ENCODE data around the gene RMDN2. TPM values are rescaled to one million over a fixed set of nuclear protein-coding genes. Genes with fewer than 3 reads are reported as not detected.
"Not testable (repeated sequence)": the region's sequence is repeated elsewhere in the genome, so short reads cannot be mapped to it uniquely, and the experiment has no call there.

RMDN2 gene
- polyA plus RNA-seq, 1 donor (not counting 4 experiments of a cell fraction or from before 2014, with no cell fraction given) = 9.3 TPM

DNA sequence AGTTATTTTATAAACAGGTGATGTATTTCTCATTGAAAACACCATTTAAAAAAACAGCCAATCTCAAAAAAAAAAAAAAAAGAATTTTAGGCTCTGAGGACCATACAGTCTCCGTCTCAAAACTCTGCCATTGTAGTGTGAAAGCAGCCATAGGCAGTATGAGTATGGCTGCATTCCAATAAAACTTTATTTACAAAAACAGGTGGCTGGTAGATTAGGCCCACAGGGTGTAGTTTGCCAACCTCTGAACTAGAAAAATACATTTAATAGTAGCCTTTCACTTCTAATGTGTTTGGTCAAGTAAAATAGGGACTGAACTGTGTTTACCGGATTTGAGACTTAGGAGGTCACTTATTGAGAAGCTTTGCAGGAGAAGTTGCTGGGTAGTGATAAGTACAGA lies 19.2 kb downstream of the RMDN2 start:
- dilution Hi-C loops (cut with MboI; ENCODE audit: extremely low pct_ligation_motif_present, low sequenced_read_pairs) = no loop called here
- no peak overlapping the region for H3K4me3 ChIP-seq (ENCODE audit: control insufficient read depth in 2 of 3, extremely low read depth in 1 of 3, insufficient read depth in 2 of 3, low read depth in 1 of 3, low read length in 3 of 3)
- TF ChIP-seq, protein P1, sequence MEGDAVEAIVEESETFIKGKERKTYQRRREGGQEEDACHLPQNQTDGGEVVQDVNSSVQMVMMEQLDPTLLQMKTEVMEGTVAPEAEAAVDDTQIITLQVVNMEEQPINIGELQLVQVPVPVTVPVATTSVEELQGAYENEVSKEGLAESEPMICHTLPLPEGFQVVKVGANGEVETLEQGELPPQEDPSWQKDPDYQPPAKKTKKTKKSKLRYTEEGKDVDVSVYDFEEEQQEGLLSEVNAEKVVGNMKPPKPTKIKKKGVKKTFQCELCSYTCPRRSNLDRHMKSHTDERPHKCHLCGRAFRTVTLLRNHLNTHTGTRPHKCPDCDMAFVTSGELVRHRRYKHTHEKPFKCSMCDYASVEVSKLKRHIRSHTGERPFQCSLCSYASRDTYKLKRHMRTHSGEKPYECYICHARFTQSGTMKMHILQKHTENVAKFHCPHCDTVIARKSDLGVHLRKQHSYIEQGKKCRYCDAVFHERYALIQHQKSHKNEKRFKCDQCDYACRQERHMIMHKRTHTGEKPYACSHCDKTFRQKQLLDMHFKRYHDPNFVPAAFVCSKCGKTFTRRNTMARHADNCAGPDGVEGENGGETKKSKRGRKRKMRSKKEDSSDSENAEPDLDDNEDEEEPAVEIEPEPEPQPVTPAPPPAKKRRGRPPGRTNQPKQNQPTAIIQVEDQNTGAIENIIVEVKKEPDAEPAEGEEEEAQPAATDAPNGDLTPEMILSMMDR (optimal IDR thresholded peaks at IDR 0.05 in 1 of 3, IDR thresholded peaks at IDR 0.05 in 1 of 3, conservative IDR thresholded peaks at IDR 0.05 in 1 of 3; ENCODE audit: extremely low read depth in 1 of 3, insufficient read depth in 2 of 3, low read length in 3 of 3) = no peak
- no peak for TF ChIP-seq EZH2 (IDR thresholded peaks at IDR 0.05; ENCODE audit: low read length)
- no peak overlapping the region for H3K9ac ChIP-seq (ENCODE audit: control insufficient read depth, extremely low read depth, insufficient read depth, low read length)
- no peaks in the 10 kb centered on the region for H3K36me3 ChIP-seq (ENCODE audit: control insufficient read depth in 2 of 2, extremely low read depth in 1 of 2, insufficient read depth in 2 of 2, low read length in 2 of 2)
- FAIRE-seq (no peak), DNase-seq (ENCODE audit: low read depth, low spot score) (no peak)
- no peak overlapping the region for H2AFZ ChIP-seq (ENCODE audit: control insufficient read depth, low read length)
- H3K27ac ChIP-seq (ENCODE audit: control insufficient read depth, insufficient read depth, low read length) = no peak overlapping the region
- no peaks in the 10 kb centered on the region for H3K9me3 ChIP-seq (ENCODE audit: control insufficient read depth, low read depth, low read length)
- H3K4me1 ChIP-seq (ENCODE audit: control insufficient read depth, extremely low read depth, insufficient read depth, low read length) = no peaks in the 10 kb centered on the region
- H3K9me1 ChIP-seq (ENCODE audit: control insufficient read depth, extremely low read depth, insufficient read depth, low read length) = no peaks in the 10 kb centered on the region
- H3K4me2 ChIP-seq (ENCODE audit: control insufficient read depth, extremely low read depth, insufficient read depth, low read depth, low read length) = no peak overlapping the region
- no peaks in the 10 kb centered on the region for H3K79me2 ChIP-seq (ENCODE audit: control insufficient read depth, insufficient read depth, low read length)
- no peaks in the 10 kb centered on the region for H3K27me3 ChIP-seq (ENCODE audit: control insufficient read depth, extremely low read depth, insufficient read depth, low read length)
- no peaks in the 10 kb centered on the region for H4K20me1 ChIP-seq (ENCODE audit: control insufficient read depth, extremely low read depth, insufficient read depth, low read length)

DNA sequence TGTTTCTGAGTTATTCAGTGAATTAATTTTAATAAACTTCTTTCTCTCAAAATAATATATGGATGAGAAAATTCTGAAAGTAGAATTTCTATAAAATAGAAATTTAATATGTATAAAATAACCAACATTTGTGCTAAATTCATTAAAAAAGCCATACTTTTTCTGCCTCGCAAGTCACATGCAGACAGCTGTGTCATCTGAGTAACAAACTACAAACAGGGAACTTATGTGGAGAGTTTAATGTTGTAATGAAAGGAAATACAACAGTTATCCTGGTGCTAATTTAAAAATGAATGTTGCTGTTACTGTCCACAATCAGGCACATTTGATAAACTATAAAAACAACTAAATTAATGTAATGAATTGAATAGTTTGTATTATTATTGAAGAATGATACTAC lies 22.2 kb downstream of the RMDN2 start:
- no peak overlapping the region for H3K4me2 ChIP-seq (ENCODE audit: control insufficient read depth, extremely low read depth, insufficient read depth, low read depth, low read length)
- no peak overlapping the region for H2AFZ ChIP-seq (ENCODE audit: control insufficient read depth, low read length)
- FAIRE-seq (no peak), DNase-seq (ENCODE audit: low read depth, low spot score) (no peak)
- H3K9me1 ChIP-seq (ENCODE audit: control insufficient read depth, extremely low read depth, insufficient read depth, low read length) = no peaks in the 10 kb centered on the region
- H3K4me1 ChIP-seq (ENCODE audit: control insufficient read depth, extremely low read depth, insufficient read depth, low read length) = no peaks in the 10 kb centered on the region
- H3K4me3 ChIP-seq (ENCODE audit: control insufficient read depth in 2 of 3, extremely low read depth in 1 of 3, insufficient read depth in 2 of 3, low read depth in 1 of 3, low read length in 3 of 3) = no peak overlapping the region
- no peak overlapping the region for H3K27ac ChIP-seq (ENCODE audit: control insufficient read depth, insufficient read depth, low read length)
- H3K79me2 ChIP-seq (ENCODE audit: control insufficient read depth, insufficient read depth, low read length) = no peaks in the 10 kb centered on the region
- dilution Hi-C loops (cut with MboI; ENCODE audit: extremely low pct_ligation_motif_present, low sequenced_read_pairs) = no loop called here
- no peaks in the 10 kb centered on the region for H3K27me3 ChIP-seq (ENCODE audit: control insufficient read depth, extremely low read depth, insufficient read depth, low read length)
- no peaks in the 10 kb centered on the region for H4K20me1 ChIP-seq (ENCODE audit: control insufficient read depth, extremely low read depth, insufficient read depth, low read length)
- H3K36me3 ChIP-seq (ENCODE audit: control insufficient read depth in 2 of 2, extremely low read depth in 1 of 2, insufficient read depth in 2 of 2, low read length in 2 of 2) = no peaks in the 10 kb centered on the region
- no peaks in the 10 kb centered on the region for H3K9me3 ChIP-seq (ENCODE audit: control insufficient read depth, low read depth, low read length)
- H3K9ac ChIP-seq (ENCODE audit: control insufficient read depth, extremely low read depth, insufficient read depth, low read length) = no peak overlapping the region
- TF ChIP-seq, protein P1 (optimal IDR thresholded peaks at IDR 0.05 in 1 of 3, IDR thresholded peaks at IDR 0.05 in 1 of 3, conservative IDR thresholded peaks at IDR 0.05 in 1 of 3; ENCODE audit: extremely low read depth in 1 of 3, insufficient read depth in 2 of 3, low read length in 3 of 3) = no peak
- TF ChIP-seq EZH2 (IDR thresholded peaks at IDR 0.05; ENCODE audit: low read length) = no peak

DNA sequence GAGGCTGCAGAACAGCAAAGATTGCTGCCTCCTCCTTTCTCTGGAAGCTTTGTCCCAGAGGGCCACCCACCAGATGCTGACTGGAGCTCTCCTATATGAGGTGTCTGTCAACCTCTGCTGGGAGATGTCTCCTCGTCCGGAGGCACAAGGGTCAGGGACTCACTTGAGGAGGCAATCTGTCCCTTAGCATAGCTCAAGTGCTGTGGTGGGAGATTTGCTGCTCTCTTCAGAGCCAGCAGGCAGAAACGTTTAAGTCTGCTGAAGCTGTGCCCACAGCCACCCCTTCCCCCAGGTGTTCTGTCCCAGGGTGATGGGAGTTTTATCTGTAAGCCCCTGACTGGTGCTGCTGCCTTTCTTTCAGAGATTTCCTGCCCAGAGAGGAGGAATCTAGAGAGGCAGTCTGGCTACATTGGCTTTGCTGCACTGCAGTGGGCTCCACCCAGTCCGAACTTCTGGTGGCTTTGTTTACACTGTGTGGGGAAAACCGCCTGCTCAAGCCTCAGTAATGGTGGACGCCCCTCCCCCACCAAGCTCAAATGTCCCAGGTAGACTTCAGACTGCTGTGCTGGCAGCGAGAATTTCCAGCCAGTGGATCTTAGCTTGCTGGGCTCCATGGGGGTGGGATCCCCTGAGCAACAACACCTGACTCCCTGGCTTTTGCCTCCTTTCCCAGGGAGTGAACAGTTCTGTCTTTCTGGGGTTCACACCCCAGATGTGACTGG lies 37.1 kb downstream of the RMDN2 start:
- H3K27ac ChIP-seq (ENCODE audit: control insufficient read depth, insufficient read depth, low read length); H4K20me1 ChIP-seq (ENCODE audit: control insufficient read depth, extremely low read depth, insufficient read depth, low read length); H3K27me3 ChIP-seq (ENCODE audit: control insufficient read depth, extremely low read depth, insufficient read depth, low read length); H3K36me3 ChIP-seq (ENCODE audit: control insufficient read depth in 2 of 2, extremely low read depth in 1 of 2, insufficient read depth in 2 of 2, low read length in 2 of 2); H3K9ac ChIP-seq (ENCODE audit: control insufficient read depth, extremely low read depth, insufficient read depth, low read length); H3K4me2 ChIP-seq (ENCODE audit: control insufficient read depth, extremely low read depth, insufficient read depth, low read depth, low read length); H2AFZ ChIP-seq (ENCODE audit: control insufficient read depth, low read length); H3K9me1 ChIP-seq (ENCODE audit: control insufficient read depth, extremely low read depth, insufficient read depth, low read length); DNase-seq (ENCODE audit: low read depth, low spot score); H3K79me2 ChIP-seq (ENCODE audit: control insufficient read depth, insufficient read depth, low read length); FAIRE-seq; dilution Hi-C loops (cut with MboI; ENCODE audit: extremely low pct_ligation_motif_present, low sequenced_read_pairs); H3K9me3 ChIP-seq (ENCODE audit: control insufficient read depth, low read depth, low read length); H3K4me3 ChIP-seq (ENCODE audit: control insufficient read depth in 2 of 3, extremely low read depth in 1 of 3, insufficient read depth in 2 of 3, low read depth in 1 of 3, low read length in 3 of 3); H3K4me1 ChIP-seq (ENCODE audit: control insufficient read depth, extremely low read depth, insufficient read depth, low read length): not testable (repeated sequence)

DNA sequence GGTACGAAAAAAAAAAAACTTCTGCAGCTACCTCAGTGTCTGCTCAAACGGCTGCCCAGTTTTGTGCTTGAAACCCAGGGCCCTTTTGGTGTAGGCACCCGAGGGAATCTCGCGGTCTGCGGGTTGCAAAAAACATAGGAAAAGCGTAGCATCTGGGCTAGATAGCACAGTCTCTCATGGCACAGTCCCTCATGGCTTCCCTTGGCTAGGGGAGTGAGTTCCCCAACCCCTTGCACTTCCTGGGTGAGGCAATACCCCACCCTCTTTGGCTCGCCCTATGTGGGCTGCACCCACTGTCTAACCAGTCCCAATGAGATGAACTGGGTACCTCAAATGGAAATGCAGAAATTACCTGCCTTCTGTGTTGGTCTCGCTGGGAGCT lies 37.6 kb downstream of the RMDN2 start:
- dilution Hi-C loops (cut with MboI; ENCODE audit: extremely low pct_ligation_motif_present, low sequenced_read_pairs); H3K9me1 ChIP-seq (ENCODE audit: control insufficient read depth, extremely low read depth, insufficient read depth, low read length); H3K27ac ChIP-seq (ENCODE audit: control insufficient read depth, insufficient read depth, low read length); H3K9ac ChIP-seq (ENCODE audit: control insufficient read depth, extremely low read depth, insufficient read depth, low read length); H3K27me3 ChIP-seq (ENCODE audit: control insufficient read depth, extremely low read depth, insufficient read depth, low read length); H3K9me3 ChIP-seq (ENCODE audit: control insufficient read depth, low read depth, low read length); H3K4me1 ChIP-seq (ENCODE audit: control insufficient read depth, extremely low read depth, insufficient read depth, low read length); H3K4me3 ChIP-seq (ENCODE audit: control insufficient read depth in 2 of 3, extremely low read depth in 1 of 3, insufficient read depth in 2 of 3, low read depth in 1 of 3, low read length in 3 of 3); FAIRE-seq; DNase-seq (ENCODE audit: low read depth, low spot score); H3K79me2 ChIP-seq (ENCODE audit: control insufficient read depth, insufficient read depth, low read length); H3K4me2 ChIP-seq (ENCODE audit: control insufficient read depth, extremely low read depth, insufficient read depth, low read depth, low read length); H4K20me1 ChIP-seq (ENCODE audit: control insufficient read depth, extremely low read depth, insufficient read depth, low read length); H2AFZ ChIP-seq (ENCODE audit: control insufficient read depth, low read length); H3K36me3 ChIP-seq (ENCODE audit: control insufficient read depth in 2 of 2, extremely low read depth in 1 of 2, insufficient read depth in 2 of 2, low read length in 2 of 2): not testable (repeated sequence)

Measured in keratinocyte (primary cell).